ENCODE data around the gene PLCD1. TPM values are rescaled to one million over a fixed set of nuclear protein-coding genes. Genes with fewer than 3 reads are reported as not detected.

Gene PLCD1
- total RNA-seq, 1 donor from 2014 or later = 24.3 TPM

GRCh38 chr3:38016847-38017444 is 12.5 kb downstream of the PLCD1 start:
- no peak for DNase-seq

- no peak for DNase-seq
Measured at GRCh38 chr3:38016410-38016809, 13.0 kb downstream of the PLCD1 start.

- no peak for DNase-seq
Measured at GRCh38 chr3:38015984-38016383, 13.5 kb downstream of the PLCD1 start.

GRCh38 chr3:38015485-38015884 is 14.0 kb downstream of the PLCD1 start:
- no peak for DNase-seq

DNA sequence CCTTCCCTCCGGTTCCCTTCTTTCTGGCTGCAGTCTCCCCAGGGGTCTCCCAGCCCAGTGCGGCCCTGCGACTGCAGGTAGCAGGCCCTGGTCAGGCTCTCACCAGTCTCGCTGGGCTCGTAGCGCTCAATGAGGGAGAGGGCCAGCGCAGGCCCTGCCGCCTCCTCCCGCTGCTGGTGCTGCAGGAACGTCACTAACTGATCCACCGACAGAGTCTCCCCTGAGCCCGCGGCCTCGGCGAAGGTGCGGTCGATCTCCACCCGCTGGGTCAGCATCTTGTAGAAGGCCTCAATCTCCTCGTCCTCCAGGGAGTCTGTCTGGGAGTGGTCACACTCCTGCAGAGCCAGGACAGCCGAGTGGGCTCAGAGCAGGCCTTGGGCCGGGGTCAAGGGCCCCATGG is 18.3 kb downstream of the PLCD1 start:
- DNase-seq = no peak

- no peak for DNase-seq
Measured at GRCh38 chr3:38009807-38010591, 19.4 kb downstream of the PLCD1 start.

GRCh38 chr3:38008971-38009580 is 20.4 kb downstream of the PLCD1 start:
- no peak for DNase-seq

- DNase-seq = no peak
Measured at GRCh38 chr3:38008191-38008701, 21.2 kb downstream of the PLCD1 start.

- no peak for DNase-seq
Measured at GRCh38 chr3:38007754-38008090, 21.7 kb downstream of the PLCD1 start.

- no peak for DNase-seq
Measured at GRCh38 chr3:38006445-38006995, 22.9 kb downstream of the PLCD1 start.

DNA sequence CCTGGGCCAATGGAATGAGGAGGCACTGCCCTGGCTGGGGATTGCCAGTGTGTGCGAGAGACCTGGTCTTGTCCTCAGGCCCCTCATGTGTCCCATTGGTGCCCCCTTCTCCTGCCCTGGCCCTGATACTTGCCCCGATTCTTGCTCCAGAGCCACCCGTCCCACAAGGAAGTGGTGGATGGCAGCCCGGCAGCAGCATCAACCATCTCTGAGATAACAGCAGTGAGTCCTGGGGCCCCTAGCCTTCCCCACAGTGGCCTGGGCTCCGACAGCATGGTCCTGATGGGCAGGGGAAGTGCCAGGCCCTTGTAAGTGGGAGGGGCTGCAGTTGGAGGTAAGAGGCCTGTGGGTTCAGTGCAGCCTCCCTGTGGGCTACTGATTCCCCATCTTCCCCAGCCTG is 23.4 kb downstream of the PLCD1 start:
- no peak for DNase-seq

- peak; percentile 66 for DNase-seq
Measured at GRCh38 chr3:38005076-38006020, 24.1 kb downstream of the PLCD1 start.

GRCh38 chr3:38004415-38005075 is 24.9 kb downstream of the PLCD1 start:
- peak; percentile 72 for DNase-seq

- DNase-seq = no peak
Measured at GRCh38 chr3:38003817-38004414, 25.5 kb downstream of the PLCD1 start.

GRCh38 chr3:38003371-38003816 is 26.0 kb downstream of the PLCD1 start:
- peak; percentile 67 for DNase-seq

DNA sequence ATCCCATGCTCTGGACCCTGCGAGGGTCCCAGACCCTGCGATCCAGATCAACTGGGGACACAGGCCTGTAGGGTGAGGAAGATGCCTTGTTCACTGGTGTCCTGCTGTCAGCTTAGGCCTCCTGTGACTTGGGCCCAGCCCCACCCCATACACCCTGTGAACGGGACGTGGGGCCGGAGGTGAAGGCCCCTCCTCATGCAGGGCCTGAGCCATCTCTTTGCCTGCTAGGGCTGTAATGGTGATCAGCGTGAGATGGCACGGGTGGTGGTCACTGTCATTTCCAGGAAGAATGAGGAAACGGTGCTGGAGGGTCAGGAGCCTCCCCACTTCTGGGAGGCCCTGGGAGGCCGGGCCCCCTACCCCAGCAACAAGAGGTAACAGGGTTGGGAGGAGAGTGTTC is 26.5 kb downstream of the PLCD1 start:
- no peak for DNase-seq

GRCh38 chr3:38002291-38002876 is 27.1 kb downstream of the PLCD1 start:
- DNase-seq = no peak

GRCh38 chr3:38001456-38002081 is 27.9 kb downstream of the PLCD1 start:
- DNase-seq = no peak

GRCh38 chr3:38000965-38001455 is 28.4 kb downstream of the PLCD1 start:
- DNase-seq = no peak

Data from tongue (tissue), 2 donors.